ENCODE results near the gene CACNA1I.

The CACNA1I gene

DNA sequence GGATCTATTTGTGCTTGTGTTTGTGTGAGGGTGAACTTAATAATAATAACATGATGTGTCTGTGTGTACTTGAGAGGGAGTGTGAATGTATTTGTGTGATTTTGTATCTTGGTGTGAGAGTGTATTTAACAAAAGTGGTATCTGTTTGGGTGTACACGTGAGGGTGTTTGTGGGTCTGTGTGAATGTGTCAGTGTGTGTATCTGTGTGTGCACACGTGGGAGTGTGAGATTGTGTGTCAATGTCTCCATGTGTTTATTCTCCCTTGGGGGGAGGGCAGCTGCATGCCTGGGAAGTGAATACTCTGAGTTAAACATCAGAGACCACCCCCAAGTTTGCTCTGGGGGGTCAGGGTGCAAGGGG is 23.0 kb upstream of the CACNA1I start:
- no peak overlapping the region for H3K4me3 Mint-ChIP-seq

DNA sequence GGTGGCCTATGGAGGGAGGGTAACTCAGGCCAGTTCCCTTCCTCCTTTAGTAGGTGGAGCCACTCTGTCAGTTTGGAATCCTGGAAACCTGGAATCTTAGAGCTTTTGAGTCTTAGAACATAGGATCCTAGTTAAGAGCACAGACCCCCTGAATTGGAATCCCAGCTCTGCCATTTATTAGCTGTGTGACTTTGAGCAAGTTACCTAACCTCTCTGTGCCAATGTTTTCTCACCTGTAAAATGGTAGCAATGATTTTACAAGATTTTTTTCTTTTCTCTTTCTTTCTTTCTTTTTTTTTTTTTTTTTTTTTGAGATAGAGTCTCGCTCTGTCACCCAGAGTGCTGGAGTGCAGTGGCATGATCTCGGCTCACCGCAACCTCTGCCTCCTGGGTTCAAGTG is 17.1 kb upstream of the CACNA1I start:
- Mint-ChIP-seq H3K27me3 (peaks cover 67% of the 10 kb centered on the region), H3K4me1 (ENCODE audit: low read depth) (no peaks in the 10 kb centered on the region), H3K27ac (no peak overlapping the region), H3K9me3 (no peaks in the 10 kb centered on the region), H3K36me3 (ENCODE audit: low read depth) (no peaks in the 10 kb centered on the region), H3K4me3 (no peak overlapping the region)
- intact Hi-C loops (cut with micrococcal nuclease) = no loop called here

More for the DNA sequence above, 23.0 kb upstream of the CACNA1I start:
- intact Hi-C loops (cut with micrococcal nuclease) = no loop called here
- Mint-ChIP-seq H3K9me3 (no peaks in the 10 kb centered on the region), H3K27me3 (peaks cover 71% of the 10 kb centered on the region), H3K27ac (no peak overlapping the region), H3K36me3 (ENCODE audit: low read depth) (no peaks in the 10 kb centered on the region), H3K4me1 (ENCODE audit: low read depth) (peaks cover 5% of the 10 kb centered on the region)

DNA sequence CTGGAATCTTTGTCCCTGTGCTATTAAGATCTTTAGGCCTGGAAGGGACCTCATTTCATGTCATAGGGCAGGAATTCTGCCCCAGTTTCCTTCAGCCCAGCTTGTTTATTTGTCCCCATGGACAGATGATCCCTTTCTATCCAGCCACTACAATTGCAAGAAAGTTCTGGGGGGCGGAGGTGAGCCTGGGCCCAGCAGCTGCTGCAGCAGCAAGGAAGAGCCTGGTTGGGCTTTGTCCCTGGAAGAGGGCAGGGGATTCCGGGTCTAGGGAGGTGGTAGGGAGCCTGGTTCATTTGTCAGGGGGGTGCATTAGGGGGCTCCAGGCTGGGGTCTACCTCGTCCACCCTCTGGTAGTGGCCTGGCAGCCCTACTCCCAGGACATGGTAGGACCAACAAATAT is 16.4 kb upstream of the CACNA1I start:
- no peaks in the 10 kb centered on the region for H3K36me3 Mint-ChIP-seq (ENCODE audit: low read depth)
- no peak overlapping the region for H3K27ac Mint-ChIP-seq
- H3K9me3 Mint-ChIP-seq = no peaks in the 10 kb centered on the region
- peaks cover 72% of the 10 kb centered on the region for H3K27me3 Mint-ChIP-seq
- H3K4me1 Mint-ChIP-seq (ENCODE audit: low read depth) = no peaks in the 10 kb centered on the region
- intact Hi-C loops (cut with micrococcal nuclease) = no loop called here
- no peak overlapping the region for H3K4me3 Mint-ChIP-seq

DNA sequence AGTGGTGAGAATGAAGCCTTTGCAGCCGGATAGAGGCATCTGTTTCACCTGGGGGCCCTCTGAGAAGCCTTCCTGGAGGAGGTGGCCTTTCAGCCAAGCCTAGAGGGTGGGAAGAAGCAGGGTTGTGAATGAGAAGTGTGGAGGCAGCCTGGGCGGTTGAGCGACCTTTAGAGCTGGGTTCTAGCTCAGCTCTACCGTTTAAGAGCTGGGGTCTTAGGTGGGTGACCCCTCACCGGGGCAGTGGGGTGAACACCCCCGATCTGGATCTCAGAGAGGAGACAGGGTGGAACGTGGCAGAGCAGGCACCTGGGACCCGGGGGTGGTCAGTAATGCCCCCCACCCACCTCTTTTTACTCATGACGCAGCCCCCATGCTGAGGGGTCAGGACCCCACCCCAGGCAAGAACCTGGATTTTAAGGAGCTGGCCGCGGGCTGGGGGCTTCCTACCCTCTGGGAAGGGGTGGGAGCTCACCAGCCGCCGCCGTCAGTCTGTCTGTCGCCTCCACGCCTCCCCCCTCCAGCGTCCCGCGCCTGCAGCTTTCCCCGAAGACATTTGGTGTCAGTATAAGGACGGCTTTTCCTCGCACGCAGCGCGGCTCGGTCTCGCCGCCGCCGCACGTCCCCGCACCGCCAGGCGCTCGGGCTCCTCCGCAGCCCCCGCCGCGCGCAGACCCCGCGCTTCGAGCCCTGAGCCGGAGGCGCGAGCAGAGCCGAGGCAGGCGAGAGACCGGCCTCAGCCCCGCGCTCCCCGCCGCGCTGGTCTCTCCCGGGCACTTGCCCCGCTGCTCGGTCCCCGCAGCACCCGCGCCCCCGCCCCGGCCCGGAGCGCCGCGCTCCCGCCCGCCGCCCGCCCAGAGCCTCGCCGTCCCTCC is 13.3 kb upstream of the CACNA1I start:
- intact Hi-C loops (cut with micrococcal nuclease) = no loop called here
- no peak overlapping the region for H3K27ac Mint-ChIP-seq
- H3K27me3 Mint-ChIP-seq = peaks cover 80% of the 10 kb centered on the region
- no peaks in the 10 kb centered on the region for H3K9me3 Mint-ChIP-seq
- H3K4me1 Mint-ChIP-seq (ENCODE audit: low read depth) = no peaks in the 10 kb centered on the region
- H3K36me3 Mint-ChIP-seq (ENCODE audit: low read depth) = no peaks in the 10 kb centered on the region
- H3K4me3 Mint-ChIP-seq = no peak overlapping the region

DNA sequence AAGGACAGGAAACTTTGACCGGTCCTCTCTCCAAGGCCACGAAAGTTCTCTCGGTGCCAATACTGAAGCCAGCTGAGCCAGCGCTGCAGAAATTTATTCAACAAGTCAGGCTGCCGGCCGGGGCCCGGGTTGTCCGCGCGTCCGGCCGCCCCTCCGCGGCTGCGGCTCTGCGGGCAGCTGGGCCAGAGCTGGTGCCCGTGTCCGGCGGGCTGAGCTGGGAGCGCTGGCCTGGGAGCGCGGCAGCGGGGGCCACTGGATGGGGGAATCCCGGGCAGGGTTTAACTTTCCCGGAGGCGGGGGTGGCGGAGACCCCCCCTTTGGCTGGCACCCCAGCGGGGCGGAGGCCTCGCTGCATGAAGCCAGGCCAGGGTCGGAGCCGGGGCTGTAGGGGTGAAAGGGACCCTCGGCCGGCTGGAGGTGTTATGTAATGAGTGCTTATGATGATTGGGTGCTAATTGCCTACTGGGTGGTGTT is 12.3 kb upstream of the CACNA1I start:
- intact Hi-C loops (cut with micrococcal nuclease) = no loop called here
- no peaks in the 10 kb centered on the region for H3K4me1 Mint-ChIP-seq (ENCODE audit: low read depth)
- H3K4me3 Mint-ChIP-seq = no peak overlapping the region
- H3K36me3 Mint-ChIP-seq (ENCODE audit: low read depth) = no peaks in the 10 kb centered on the region
- no peak overlapping the region for H3K27ac Mint-ChIP-seq
- peaks cover 71% of the 10 kb centered on the region for H3K27me3 Mint-ChIP-seq
- no peaks in the 10 kb centered on the region for H3K9me3 Mint-ChIP-seq

DNA sequence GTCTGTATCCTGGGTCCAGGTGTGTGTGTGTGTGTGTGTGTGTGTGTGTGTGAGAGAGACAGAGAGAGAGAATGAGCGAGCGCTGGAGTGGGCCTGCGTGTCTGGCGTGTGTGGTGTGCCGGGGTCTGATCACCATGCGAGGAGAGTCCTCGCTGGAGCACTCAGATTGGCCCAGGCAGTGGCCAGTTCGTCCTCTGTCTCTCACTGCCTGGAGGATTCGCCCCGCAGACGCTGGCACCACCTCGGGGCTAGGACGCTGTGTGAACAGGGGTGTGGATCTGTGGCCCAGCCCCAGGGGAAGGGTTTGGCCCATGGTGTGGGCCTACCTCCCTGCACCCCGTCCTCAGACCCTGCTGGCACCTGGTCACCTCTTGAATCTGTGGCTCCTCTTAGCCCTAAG is 11.6 kb upstream of the CACNA1I start:
- H3K9me3 Mint-ChIP-seq = no peaks in the 10 kb centered on the region
- no peak overlapping the region for H3K27ac Mint-ChIP-seq
- no peak overlapping the region for H3K4me3 Mint-ChIP-seq
- H3K36me3 Mint-ChIP-seq (ENCODE audit: low read depth) = no peaks in the 10 kb centered on the region
- H3K4me1 Mint-ChIP-seq (ENCODE audit: low read depth) = no peaks in the 10 kb centered on the region
- peaks cover 67% of the 10 kb centered on the region for H3K27me3 Mint-ChIP-seq
- intact Hi-C loops (cut with micrococcal nuclease) = no loop called here

DNA sequence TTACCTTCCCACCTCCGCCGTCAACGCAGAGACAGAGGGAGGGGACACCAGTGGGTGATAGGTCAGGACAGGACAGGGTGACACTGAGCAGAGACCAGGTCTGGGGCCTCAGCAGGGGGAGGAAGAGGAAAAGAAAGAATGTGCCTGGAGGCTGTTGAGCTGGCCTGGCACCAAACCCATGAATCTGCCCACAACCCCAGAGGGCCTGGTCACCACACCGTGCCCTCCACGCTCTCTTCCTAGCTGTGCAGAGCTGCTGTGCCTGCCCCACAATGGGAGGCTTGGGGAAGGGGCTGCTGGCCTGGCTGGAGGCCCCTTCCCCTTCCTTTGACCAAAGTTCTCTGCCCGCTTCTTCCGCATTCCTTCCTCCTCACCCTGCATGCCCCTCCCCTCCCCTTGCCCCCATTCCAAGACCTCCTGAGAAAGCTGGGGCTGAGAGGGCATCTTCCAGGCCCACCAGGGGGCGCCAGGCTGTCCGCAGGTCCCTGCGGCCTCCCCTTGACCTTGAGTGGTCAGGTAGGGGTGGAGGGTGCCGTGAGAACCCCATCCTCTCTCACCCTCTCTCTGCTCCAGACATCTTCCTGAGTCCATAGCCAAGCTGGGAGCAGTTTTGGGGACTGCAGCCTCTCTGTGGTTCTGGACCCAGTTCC is 11.0 kb upstream of the CACNA1I start:
- intact Hi-C loops (cut with micrococcal nuclease) = no loop called here
- no peaks in the 10 kb centered on the region for H3K36me3 Mint-ChIP-seq (ENCODE audit: low read depth)

DNA sequence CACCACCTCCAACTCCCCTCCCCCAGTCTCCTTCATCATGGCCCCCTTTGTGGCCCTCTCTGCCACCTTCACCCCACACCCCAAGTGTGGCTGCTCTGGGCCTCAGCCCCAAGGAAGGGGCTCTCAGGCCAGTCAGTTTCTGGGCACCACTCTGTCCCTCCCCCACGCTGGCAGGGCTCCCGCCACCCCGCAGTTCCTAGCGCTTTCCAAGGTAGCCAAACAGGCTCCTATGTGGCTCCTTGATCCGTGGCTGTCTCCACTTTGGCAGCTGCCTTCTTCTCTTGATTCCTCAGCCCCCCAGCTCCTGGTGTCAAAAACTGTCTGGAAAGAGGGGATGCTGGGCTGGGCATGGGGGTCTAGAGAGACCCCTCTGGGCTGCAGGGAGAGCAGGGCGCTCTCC is 10.4 kb upstream of the CACNA1I start:
- Mint-ChIP-seq H3K27ac (no peak overlapping the region), H3K9me3 (peaks cover 1% of the 10 kb centered on the region), H3K4me3 (no peak overlapping the region), H3K4me1 (ENCODE audit: low read depth) (no peaks in the 10 kb centered on the region), H3K27me3 (peaks cover 57% of the 10 kb centered on the region), H3K36me3 (ENCODE audit: low read depth) (no peaks in the 10 kb centered on the region)
- intact Hi-C loops (cut with micrococcal nuclease) = no loop called here

More for the DNA sequence above, 11.0 kb upstream of the CACNA1I start:
- Mint-ChIP-seq H3K4me1 (ENCODE audit: low read depth) (no peaks in the 10 kb centered on the region), H3K27ac (no peak overlapping the region), H3K27me3 (peaks cover 61% of the 10 kb centered on the region), H3K4me3 (no peak overlapping the region), H3K9me3 (no peaks in the 10 kb centered on the region)

DNA sequence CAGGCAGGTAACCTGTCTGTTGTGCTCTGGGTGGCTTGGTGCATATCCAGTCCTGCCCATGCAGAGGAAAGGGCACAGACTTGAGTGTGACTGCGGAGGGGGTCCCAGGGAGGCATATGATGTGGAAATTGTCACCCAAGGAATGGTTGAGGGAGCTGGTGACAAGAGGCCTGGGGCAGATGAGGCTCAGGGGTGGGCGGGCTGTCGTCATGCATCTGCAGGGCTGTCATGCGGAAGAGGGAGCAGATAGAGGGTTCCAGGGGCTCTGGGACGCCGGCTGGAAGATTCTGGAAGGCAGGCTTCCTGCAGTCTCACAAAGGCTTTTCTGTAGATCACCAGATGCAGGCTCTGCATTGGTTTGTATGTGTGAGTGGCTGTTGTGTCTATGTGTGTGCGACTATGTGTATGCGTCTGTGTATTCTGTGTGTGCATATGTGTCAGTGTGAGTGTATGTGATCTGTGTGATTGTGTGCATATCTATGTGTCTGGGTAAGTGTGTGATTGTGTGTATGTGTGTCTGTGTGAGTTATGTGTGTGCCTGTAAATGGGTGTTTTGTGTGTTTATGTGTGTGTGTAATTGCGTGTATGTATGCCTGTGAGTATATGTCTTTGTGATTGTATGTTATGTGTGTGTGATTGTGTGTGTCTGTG is 7.6 kb upstream of the CACNA1I start:
- H3K36me3 Mint-ChIP-seq (ENCODE audit: low read depth) = no peaks in the 10 kb centered on the region
- peaks cover 12% of the 10 kb centered on the region for H3K9me3 Mint-ChIP-seq
- H3K27ac Mint-ChIP-seq = no peak overlapping the region
- H3K4me3 Mint-ChIP-seq = no peak overlapping the region
- H3K27me3 Mint-ChIP-seq = peaks cover 44% of the 10 kb centered on the region
- H3K4me1 Mint-ChIP-seq (ENCODE audit: low read depth) = no peaks in the 10 kb centered on the region
- intact Hi-C loops (cut with micrococcal nuclease) = no loop called here

DNA sequence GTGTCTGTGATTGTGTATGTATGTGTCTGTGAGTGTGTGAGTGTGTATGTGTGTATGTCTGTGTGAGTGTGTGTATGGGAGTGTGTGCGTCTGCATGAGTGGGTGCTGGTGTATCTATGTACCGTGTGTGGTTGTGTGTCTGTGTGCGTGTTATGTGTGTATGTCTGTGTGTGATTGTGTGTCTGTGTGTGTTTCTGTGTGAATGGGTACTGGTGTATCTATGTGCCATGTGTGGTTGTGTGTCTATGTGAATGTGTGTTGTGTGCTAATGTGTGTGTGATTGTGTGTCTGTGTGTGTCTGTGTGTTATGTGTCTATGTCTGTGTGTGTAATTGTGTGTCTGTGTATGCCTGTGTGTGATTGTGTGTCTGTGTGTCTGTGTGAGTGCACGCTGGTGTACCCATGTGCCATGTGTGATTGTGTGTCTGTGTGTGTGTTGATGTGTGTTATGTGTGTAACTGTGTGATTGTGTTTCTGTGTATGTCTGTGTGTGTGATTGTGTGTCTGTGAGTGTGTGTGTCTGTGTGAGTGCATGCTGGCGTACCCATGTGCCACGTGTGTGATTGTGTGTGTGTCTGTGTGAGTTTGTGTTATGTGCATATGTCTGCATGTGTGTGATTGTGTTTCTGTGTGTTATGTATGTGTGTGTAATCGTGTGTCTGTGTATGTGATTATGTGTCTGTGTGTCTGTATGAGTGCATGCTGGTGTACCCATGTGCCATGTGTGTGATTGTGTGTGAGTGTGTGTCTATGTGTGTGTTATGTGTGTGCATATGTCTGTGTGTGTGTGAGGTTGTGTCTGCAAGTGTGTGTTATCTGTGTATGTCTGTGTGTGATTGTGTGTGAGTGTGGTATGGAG is 6.8 kb upstream of the CACNA1I start:
- intact Hi-C loops (cut with micrococcal nuclease) = no loop called here
- H3K27me3 Mint-ChIP-seq = peaks cover 37% of the 10 kb centered on the region
- H3K4me1 Mint-ChIP-seq (ENCODE audit: low read depth) = no peaks in the 10 kb centered on the region
- no peaks in the 10 kb centered on the region for H3K36me3 Mint-ChIP-seq (ENCODE audit: low read depth)
- H3K4me3 Mint-ChIP-seq = no peak overlapping the region
- no peak overlapping the region for H3K27ac Mint-ChIP-seq
- H3K9me3 Mint-ChIP-seq = peaks cover 12% of the 10 kb centered on the region

DNA sequence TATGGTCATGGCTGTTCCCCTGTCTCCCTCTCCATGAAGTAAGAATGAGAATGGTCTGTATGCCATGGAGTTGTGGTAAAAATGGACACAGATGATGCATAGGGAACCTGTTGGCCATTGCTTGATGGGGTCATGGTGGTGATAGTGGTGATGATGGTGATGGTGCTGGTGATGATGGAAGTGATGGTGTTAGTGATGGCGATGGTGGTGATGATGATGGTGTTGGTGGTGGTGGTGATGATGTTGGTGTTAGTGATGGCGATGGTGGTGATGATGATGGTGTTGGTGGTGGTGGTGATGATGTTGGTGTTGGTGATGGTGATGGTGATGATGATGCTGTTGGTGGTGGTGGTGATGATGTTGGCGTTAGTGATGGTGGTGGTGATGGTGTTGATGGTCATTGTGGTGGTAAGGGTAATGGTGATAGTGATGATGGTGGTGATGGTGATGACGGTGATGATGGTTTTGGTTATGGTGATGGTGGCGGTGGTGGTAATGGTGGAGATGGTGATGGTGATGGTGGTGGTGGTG is 5.1 kb upstream of the CACNA1I start:
- intact Hi-C loops (cut with micrococcal nuclease) = no loop called here

DNA sequence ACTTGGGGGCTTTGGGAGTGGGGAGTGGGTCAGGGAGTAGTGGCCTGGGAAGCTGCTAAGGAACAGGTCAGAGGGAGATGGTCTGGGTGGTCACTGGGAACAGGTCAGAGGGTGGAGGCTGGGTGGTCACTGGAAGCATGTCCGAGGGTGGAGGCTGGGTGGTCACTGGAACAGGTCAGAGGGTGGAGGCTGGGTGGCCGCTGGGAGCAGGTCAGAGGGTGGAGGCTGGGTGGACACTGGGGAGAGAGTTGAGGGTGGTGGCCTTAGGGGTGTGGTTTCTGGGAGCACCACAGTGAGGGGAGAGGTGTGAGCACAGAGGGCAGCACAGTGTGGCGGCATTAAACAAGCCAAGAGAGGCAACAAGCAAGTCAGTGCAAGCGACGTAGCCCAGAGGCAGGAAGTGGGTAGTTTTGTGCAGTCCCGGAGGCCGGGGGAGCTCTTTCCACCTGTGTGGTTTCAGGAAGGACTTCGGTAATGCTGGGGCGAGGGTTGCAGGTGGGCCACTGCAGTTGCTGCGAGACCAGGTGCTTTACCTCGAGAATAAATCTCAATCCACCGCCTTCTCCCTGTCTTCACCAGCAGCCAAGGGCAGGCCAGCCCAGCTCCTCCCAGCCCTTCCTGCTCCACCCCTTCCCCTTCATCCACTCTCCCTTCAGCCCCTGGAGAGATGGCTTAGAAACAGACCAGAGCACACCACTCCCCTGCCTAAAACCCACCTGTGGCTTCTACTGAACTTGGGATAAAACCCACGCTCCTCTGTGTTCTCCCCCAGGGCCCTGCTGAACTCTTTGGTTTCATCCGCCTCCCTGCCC is 3.2 kb upstream of the CACNA1I start:
- intact Hi-C loops (cut with micrococcal nuclease) = no loop called here
- H3K9me3 Mint-ChIP-seq = peaks cover 12% of the 10 kb centered on the region
- H3K4me3 Mint-ChIP-seq = no peak overlapping the region
- H3K4me1 Mint-ChIP-seq (ENCODE audit: low read depth) = no peaks in the 10 kb centered on the region
- no peak overlapping the region for H3K27ac Mint-ChIP-seq
- H3K36me3 Mint-ChIP-seq (ENCODE audit: low read depth) = no peaks in the 10 kb centered on the region
- peaks cover 15% of the 10 kb centered on the region for H3K27me3 Mint-ChIP-seq

More for the DNA sequence above, 5.1 kb upstream of the CACNA1I start:
- peaks cover 12% of the 10 kb centered on the region for H3K9me3 Mint-ChIP-seq
- peaks cover 20% of the 10 kb centered on the region for H3K27me3 Mint-ChIP-seq
- H3K36me3 Mint-ChIP-seq (ENCODE audit: low read depth) = no peaks in the 10 kb centered on the region
- no peak overlapping the region for H3K4me3 Mint-ChIP-seq
- H3K27ac Mint-ChIP-seq = no peak overlapping the region
- no peaks in the 10 kb centered on the region for H3K4me1 Mint-ChIP-seq (ENCODE audit: low read depth)

Data from dendritic cell treated with granulocyte-macrophage colony-stimulating factor and Interleukin-4, amounts not matched to agents 40 ng/mL and 50 ng/mL, for 4 days (primary cell).